Activated CD8-positive, alpha-beta memory T cell treated with anti-CD3 and anti-CD28 coated beads, Interleukin-2, amount 50 U/mL, for 48 hours (primary cell): ENCODE data around the gene C1QTNF9.
"Not testable (repeated sequence)": the region's sequence is repeated elsewhere in the genome, so short reads cannot be mapped to it uniquely, and the experiment has no call there.

ENCODE experiments used
- DNase-seq: peaks from one replicate; pipeline ENCODE4 v3.0.0-alpha.2; 2020

C1QTNF9 gene

DNA sequence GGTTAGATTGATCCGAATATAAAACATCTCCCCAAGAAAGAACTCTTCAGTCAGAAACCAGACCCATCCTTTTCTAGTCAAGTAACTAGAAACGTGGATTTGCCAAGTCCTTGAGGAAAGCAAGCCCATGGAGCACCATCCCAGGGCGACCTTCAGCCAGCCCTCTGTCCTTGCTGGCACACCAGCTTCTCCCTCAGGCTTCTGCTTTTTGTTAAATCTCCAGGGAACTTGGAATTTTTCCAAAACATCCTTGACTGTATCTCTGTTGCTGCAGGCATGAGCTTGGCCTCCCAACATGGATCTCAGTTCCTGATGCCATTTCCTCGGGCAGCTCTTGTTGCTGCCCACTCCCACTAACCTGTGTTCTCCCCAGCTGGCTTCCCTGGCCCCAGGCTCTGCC, 27.1 kb upstream of the C1QTNF9 start:
- DNase-seq = no peak

DNA sequence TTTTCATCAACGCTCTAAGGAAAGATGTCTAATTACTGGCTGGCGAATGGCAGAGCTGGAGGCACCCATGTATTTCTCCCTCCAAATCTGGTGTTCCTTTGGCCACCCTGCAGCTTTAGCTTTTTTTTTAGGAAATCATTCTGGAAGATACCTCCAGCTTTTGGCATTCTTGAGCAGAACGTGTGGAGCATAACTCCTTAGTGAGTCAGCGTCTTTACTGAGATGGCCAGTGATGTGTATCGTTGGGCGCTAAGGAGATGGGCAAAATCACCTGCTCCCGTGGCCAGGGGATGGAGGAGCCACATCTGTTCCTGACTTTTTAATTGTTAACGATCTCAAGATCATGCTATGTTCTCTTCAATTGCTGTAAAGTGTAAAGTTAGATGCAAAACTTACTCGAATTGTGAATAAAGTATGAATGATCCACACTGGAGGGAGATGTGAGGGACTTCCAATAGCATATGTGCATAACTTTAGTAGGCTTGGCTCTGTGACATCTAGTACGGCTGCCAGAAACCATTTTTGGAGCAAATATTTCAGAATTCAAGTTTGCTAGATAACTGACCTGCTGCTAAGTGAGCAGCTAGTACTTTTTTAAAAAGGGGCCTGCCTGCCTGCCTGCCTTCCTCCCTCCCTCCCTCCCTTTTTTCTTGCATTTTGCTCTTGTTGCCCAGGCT, 24.4 kb upstream of the C1QTNF9 start:
- no peak for DNase-seq

DNA sequence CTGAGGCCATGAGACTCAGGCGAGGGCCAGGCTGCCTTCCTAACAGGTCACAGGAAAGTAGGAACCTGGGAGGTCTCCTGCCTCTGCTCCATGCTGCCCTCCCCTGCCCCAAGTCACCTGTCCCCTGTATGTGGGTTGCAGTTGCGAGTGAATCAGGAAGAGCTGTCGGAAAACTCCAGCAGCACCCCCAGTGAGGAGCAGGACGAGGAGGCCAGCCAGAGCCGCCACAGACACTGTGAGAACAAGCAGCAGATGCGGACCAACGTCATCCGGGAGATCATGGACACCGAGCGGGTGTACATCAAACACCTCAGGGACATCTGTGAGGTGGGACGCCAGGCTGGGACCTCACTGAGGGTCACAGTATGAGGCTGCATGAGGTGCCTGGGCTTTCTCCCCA, 22.8 kb upstream of the C1QTNF9 start:
- no peak for DNase-seq

DNA sequence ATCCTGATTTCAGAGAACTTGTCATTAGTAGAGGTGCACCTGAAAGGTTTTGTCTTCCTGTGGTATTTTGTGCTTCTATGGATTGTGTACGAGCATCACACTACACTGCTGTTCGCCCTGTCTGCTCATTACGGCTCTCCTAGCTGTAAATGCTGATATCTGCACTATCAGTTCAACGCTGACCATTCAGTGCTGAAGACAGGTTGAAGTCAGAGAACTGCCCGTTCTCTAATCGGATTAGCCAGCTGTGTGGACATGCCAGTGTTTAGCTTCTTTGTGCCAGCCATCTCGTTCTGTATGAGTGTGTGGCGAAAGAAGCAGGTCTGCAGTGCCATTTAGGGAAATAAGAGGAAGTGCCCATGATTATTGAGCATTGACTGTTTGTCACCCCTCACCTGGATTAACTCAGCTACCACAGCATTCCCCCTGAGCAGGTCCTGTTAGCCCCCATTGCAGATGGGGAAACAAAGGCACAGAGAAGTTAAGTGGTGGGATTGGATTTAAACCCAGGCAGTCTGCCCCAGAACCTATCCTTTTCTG, 21.6 kb upstream of the C1QTNF9 start:
- DNase-seq = no peak

DNA sequence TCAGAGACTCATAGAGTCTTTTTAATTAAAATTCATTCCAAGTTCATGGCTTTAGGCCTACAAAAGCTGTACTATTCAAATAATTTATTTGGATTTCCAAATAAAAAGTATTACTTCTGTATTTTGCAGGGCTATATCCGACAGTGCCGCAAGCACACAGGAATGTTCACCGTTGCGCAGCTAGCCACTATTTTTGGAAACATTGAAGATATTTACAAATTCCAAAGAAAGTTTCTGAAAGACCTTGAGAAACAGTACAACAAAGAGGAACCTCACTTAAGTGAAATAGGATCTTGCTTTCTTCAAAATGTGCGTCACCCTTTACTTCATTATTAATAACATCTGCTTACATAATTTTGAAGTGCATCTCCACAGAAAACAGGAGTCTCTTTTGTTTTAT, 20.5 kb upstream of the C1QTNF9 start:
- no peak for DNase-seq

DNA sequence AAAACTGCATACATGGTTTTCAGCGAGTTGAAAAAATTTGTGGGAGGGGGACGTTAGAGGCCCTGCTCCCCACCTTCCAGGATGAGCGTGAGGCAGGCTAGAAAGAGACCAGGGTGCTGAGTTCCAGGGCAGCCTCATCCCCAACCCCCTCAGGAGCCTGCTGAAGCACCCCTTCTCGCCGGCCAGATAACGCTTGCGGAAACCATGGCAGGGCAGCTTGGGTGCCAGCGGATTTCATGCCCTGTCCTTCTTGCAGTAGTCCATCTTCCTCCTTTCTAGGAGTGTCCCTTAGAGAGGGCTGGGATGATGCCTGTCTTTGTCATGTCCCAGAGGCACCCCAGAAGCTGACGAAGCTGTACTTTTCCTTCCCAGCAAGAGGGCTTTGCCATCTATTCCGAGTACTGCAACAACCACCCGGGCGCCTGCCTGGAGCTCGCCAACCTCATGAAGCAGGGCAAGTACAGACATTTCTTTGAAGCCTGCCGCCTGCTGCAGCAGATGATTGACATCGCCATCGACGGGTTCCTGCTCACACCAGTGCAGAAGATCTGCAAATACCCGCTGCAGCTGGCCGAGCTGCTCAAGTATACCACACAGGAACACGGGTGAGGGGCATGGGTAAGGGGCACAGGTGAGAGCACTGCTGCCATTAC, 19.0 kb upstream of the C1QTNF9 start:
- DNase-seq = no peak

DNA sequence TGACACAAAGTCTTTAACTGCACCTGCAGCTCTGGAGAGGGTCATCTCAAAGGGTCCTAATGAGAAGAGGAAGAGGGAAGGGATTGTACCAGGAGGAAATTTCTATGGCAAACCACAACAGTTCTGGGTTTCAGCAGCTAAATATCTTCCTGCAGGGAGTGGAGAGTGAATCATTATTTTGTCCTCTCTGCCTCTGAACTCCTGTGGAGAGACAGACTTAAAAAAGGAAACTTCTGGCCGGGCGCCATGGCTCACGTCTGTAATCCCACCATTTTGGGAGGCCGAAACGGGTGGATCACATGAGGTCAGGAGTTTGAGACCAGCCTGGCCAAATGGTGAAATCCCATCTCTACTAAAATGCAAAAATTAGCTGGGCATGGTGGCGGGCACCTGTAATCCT, 16.9 kb upstream of the C1QTNF9 start:
- no peak for DNase-seq

DNA sequence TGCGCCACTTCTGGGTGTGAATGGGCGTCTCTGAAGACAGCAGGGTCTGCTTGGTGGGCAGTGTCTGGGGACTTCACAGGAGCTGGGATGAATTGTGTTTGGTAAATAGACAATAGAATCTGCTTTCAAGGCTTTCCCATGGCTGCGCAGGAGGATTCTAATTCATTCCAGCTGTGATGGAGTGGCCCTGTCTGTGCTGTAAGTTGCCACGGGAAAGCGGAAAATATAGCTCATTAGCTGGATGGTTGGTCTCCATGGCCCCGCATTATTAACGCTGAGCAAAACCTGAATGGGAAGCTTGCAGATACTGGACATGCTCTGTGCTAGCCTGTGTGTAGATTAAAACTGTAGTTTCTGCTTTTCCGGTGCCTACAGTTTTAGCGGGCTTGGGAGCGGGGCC, 15.6 kb upstream of the C1QTNF9 start:
- DNase-seq = no peak

DNA sequence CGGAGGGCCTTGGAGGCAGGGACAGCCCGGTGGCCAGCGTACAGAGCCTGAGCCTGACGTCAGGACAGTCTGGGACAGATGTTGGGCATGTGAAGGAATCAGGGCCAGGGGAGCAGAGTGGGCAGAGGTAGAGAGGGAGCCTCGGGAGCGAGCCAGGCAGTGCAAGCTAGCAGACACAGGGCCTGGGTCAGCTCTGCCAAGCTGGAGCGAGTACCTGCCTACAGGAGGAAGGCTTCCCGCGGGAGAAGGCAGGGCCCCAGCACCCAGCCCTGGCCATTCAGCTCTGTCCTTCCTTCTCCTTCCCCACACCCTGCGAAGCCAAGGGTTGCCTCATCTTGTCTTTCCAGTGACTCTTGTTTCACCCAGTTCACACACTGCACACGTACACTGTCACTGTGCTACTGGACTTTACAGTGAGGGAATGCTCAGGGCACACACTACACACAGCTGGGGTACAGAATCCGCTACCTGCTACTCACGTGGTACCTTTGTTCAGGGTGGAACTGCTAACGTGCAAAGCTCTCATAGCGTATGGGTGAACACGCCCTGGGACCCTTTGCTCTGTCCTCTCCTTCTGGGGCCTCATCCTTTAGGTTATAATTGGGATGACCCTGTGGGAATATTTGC, 9.8 kb upstream of the C1QTNF9 start:
- no peak for DNase-seq

DNA sequence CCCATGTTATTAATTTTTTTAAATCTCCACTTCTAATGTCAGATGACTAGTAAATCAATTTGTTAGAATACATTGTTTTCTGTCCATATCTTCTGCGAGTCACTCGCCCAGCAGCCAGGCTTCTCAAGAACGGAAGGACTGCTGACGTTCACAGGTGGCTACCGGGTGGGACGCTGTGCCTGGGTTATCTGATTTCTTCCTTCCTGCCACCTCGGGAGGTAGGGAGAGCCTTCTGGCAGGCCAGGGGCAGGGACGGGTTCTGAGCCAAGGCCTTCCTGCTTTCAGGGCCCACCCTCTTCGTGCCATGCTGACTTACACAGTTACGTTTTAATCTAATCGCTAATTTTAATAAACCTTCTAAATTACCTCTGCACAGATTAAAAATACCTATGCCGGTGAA, 7.9 kb upstream of the C1QTNF9 start:
- no peak for DNase-seq

DNA sequence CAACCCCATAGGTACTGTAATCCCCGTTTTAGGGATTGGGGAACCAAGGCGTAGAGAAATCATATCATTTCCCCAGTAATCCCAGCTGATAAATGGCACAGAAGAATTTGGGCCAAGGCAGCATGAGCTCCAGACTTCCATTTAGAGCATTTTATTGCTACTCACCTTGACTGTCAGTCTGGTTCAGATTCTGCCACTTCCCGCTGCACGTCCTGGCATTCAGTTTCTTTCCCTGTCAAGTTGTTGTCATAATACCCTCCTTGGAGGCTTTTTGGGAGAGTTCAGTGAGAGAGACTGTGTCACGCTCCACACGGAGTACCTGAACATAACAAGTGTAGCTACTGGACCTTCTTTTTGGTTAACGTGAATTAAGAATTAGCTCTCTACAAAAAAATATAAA, 7.5 kb upstream of the C1QTNF9 start:
- DNase-seq = no peak

DNA sequence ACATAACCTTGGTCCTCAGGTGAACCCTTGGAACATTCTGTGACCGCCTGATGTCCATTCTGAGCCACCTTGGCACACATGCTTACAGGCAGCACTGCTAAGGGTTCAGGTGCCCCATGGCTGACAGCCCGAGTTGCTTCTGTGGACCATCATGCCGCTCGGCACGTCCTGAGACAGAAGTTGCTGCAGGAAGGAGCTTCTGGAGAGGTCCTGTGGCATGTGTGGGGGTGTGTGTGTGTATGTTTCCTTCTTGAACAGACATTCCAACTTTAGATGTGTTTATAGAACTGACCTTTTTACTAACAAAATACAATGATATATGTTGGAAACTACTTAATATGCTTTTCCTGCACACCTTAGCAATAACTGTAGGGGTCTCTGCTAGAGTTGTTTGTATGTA, 4.8 kb upstream of the C1QTNF9 start:
- no peak for DNase-seq

DNA sequence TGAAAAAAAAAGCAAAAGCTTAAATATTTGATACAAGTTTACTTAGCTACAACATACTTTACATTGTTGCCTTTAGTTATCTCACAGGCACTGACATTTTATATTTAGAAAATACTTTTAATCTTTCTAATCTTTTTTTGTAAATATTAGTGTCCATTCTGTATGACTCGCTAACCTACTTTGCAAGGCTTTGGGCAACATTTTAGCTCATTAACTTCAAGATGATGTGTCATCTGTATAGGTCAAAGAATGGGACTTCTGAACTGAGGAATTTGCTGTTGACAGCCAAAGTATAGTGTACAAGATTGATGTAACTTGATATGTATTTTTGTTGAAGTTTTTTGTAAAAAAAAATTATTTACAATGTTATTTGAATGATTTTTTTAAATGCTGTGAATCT, 2.7 kb upstream of the C1QTNF9 start:
- no peak for DNase-seq

DNA sequence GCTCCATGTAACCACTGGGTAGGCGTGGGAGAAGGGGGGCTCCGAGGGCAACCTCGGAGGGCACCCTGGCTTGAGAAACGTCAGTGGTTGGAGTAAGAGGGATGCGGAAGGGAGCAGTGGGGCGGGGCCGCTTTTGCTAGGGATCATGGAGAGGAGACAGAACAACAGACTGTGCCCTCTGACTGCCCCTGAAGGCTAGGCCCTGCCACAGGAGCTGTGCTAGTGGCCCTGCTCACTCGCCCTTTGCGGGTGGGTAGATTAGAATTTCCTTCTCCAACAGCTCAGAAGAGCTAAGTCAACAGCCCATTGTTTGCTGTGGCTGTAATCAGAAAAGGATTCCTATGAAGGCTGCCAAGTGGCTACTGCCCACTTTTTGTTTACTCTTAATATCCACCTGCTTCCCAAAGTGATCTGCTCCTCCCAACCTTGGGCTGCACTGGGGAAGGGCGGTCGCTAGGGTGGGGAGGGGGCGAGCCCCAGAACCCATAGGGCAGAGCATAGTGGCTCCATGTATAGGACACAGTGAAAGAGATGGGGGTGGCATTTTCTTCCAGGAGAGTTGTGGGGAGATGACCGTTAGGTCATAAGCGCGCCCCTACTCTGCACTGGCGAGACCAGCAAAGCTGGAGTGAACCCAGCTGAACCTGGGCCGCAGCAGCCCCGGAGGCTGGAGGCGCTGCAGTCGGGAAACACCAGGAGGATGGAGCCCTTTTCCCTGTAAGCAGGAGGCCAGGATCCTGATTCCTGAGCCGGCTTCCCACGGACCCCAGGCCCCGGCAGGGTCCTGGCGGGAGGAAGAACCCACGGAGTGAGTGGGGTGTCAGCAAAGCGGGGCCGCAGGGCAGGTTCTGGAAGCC, 1.9 kb upstream of the C1QTNF9 start:
- no peak for DNase-seq

DNA sequence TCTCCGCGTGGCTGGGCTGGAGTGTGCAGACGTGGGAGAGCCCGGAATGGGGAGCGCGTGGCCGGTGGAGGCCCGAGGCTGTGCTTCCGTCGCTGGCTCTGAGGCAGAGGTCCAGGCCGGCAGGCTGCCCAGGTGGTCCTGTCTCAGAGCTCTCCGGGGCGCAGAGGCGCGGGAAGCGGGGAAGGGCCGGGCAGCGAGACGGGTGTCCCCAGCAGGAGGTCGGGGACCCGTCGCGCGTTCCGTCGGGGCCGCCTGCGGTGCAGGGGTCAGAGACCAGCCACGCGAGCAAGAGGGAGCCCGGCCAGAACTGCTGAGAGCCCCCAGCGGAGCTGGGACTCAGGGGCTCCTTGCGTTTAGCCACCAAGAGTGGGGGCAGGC, 1.3 kb upstream of the C1QTNF9 start:
- DNase-seq = no peak

DNA sequence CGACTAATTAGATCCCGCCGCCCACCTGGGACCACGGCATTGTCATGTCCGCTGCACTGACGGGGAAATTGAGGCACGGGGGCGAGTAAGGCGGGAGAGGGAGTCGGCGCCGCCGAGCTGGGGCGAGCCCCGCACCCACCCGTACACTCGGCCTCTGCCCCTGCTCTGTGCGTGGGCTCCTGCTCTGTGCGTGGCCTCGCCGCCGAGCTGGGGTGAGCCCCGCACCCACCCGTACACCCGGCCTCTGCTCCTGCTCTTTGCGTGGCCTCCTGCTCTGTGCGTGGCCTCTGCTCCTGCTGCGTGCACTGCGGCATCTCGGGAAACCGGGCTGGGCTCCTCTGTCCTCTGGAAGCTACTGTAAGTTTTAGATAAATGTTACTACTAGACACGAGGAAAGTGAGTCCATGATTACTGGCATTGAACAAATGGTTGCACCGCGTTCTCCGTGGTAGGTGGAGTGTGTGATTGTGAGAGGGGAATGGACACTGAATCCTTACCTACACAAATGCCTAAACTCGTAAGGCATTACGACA, 826 bp upstream of the C1QTNF9 start:
- no peak for DNase-seq

DNA sequence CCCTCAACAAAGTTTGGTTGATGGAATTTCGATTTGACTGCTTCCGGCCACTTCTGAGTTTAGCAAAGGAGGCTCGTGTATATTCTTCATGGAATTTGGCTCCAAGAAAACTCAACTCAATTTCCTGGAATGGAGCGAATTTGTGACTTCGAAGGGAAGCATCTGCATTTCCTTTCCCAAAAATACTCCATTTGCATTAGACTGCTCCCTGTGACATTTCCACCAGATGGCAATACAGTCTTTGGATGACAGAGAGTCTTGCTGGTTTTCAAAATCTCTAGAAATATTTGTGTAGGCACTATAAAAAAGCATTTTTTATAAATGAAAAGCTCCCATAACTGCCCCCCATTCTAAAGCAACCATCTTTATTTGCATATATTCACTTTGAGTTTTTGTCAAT, 4.1 kb downstream of the C1QTNF9 start:
- no peak for DNase-seq

DNA sequence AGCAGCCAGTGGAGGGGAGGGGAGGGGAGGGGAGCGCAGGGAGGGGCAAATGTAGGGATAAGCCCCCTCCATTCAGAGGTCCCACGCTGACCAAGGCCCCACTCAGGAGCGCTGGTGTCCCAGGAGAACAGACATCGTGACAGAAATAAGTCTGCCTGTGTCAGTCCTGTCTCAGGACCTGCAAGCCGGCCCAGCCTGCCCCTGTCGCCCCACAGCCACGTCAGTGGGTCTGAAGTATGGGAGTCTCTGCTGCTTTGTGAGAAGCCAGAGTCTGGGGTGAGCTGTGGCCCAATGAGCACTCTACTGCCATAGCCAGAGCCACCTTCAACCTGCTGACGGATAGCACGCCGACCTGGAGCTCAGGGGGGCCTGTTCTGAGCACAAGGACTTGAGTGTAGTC, 8.5 kb downstream of the C1QTNF9 start:
- not testable (repeated sequence) for DNase-seq

DNA sequence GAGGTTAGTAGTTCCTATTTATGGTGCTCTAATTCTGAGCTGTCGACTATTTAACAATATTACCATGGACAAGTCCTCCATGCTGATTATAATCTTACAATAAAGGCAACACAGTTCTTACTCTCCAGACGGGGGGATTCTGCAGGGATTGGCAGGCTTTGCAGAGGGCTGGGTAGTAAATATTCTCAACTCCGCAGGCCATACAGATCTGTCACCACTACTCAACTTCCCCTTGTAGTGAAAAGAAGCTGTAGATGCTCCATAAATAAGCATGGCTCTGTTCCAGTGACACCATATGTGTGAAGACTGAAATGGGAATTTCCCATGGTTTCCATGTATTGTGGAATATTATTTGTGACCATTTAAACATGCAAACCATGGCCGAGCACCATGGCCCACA, 9.5 kb downstream of the C1QTNF9 start:
- DNase-seq = not testable (repeated sequence)

DNA sequence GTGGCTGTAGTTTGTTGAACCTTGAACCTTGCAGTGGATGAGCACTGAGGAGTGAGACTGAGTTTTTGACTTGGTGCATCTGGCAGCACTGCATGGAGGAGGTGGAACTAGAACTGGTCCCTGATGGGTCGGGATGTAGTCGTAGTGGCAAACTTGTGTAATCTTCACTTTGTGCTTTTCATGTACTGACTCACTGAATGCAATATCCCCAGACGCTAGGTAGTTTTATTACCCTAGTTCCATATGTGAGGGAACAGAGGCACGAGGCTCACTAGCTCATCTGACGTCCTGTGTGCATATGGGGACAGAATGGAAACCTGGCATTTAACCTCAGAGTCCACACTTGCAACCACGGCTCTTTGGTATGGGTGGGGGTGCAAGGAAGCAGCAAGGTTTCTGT, 10.3 kb downstream of the C1QTNF9 start:
- DNase-seq = not testable (repeated sequence)

DNA sequence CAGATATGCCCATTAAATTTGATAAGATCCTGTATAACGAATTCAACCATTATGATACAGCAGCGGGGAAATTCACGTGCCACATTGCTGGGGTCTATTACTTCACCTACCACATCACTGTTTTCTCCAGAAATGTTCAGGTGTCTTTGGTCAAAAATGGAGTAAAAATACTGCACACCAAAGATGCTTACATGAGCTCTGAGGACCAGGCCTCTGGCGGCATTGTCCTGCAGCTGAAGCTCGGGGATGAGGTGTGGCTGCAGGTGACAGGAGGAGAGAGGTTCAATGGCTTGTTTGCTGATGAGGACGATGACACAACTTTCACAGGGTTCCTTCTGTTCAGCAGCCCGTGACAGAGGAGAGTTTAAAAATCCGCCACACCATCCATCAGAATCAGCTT, 12.0 kb downstream of the C1QTNF9 start:
- not testable (repeated sequence) for DNase-seq

DNA sequence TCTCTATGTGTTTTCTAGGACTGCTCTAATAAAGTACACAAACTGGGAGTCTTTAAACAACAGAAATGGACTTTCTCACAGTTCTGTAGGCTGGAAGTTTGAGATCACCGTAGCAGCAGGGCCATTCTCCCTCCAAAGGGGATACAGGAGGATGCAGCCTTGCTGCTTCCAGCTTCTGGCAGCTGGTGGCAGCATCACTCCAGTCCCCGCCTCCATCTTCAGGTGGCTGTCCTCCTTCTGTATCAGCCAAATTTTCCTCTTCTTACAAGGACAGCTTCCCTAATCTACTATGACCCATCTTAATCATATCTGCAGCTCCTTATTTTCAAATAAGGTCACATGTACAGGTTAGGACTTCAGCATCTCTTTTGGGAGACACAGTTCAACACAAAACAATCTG, 13.1 kb downstream of the C1QTNF9 start:
- not testable (repeated sequence) for DNase-seq
